ENCODE results near the gene KCNQ1. TPM values are rescaled to one million over a fixed set of nuclear protein-coding genes. Genes with fewer than 3 reads are reported as not detected.
"Not testable (repeated sequence)": the region's sequence is repeated elsewhere in the genome, so short reads cannot be mapped to it uniquely, and the experiment has no call there.

KCNQ1 gene
- total RNA-seq, 1 donor from 2014 or later: 0.07 TPM

DNA sequence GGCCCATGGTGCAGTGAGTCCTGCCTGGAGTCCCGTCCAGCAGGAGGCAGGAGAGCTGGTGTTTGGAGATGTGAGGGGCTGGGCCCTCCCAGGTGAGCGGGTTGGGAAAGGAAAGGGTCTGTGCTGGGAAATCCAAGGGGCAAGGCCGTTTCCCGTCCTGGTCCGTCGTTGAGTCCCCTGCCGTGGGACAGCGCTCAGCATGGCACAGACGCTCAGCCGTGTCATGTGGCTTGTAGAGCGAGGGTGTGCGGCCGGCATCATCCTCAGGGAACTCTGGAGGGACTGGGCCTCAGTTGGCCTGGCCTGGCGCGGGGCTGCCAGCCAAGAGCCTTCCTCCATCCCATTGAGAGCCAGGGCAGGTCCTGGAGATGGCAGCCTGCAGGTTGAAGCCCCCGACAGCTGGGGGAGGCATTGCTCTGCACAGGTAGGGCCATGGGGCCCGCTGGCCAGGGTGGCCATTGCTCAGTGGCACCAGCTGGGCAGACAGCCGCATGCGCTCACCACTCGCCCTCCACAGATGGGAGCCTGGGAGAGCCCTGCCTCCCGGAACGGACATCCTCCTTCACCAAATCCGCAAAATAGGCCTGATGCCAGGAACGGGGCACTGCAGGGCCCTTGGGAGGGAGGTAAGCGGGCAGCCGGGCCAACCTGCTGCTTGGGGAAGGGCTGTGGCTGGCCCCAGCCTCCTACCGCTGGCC is 28.7 kb downstream of the KCNQ1 start:
- DNase-seq (ENCODE audit: low read depth, low spot score): no peak

GRCh38 chr11:2474059-2474901 is 29.5 kb downstream of the KCNQ1 start:
- DNase-seq (ENCODE audit: low read depth, low spot score): no peak

DNA sequence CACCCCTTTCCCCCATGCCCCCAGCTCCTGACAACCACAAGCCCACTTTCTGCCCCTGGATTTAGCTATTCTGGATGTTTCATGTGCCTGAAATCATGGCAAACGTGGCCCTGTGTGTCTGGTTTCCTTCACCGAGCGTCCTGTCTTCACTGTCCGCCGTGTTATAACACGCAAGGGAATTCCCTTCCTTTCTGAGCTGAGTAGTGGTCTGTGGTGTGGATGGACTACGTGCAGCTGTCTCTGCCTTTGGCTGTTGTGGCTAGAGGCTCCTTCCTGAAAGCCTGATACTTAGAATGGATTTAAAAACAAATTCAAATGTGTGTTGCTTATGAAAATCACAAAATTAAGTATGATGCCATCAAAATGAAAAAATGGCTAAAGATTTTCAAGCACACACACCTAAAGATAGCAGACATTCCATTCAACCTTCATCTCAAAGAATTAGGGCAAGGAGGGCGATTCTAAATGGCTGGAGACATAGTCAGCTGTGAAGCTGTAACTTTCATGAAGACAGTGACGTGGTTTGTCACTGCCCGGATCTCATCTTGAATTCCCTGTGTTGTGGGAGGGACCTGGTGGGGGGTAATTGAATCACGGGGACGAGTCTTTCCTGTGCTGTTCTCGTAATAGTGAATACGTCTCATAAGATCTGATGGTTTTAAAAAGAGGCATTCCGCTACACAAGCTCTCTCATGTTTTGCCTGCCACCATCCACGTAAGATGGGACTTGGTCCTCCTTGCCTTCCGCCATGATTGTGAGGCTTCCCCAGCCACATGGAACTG is 30.5 kb downstream of the KCNQ1 start:
- no peak for DNase-seq (ENCODE audit: low read depth, low spot score)

- DNase-seq (ENCODE audit: low read depth, low spot score): no peak
Measured at GRCh38 chr11:2477254-2477653, 32.4 kb downstream of the KCNQ1 start.

DNA sequence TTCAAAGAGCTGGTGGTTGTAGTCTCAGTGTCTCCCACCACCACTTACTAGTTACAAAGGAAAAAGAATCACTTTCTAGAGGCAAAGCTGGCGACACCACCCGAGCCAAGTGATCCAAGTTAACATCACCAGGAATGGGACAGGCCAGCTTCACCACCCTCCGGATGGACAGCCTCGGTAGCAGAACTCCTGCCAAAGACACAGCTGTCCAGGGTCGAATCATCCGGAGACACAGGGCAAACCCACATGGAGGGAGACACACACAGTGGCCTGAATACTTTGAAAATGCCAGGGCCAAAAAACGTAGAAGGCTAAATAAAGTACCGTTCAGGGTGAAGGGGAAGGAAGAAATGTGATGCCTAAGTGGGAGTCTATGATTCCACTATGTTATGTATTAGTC is 33.1 kb downstream of the KCNQ1 start:
- DNase-seq (ENCODE audit: low read depth, low spot score): no peak

DNA sequence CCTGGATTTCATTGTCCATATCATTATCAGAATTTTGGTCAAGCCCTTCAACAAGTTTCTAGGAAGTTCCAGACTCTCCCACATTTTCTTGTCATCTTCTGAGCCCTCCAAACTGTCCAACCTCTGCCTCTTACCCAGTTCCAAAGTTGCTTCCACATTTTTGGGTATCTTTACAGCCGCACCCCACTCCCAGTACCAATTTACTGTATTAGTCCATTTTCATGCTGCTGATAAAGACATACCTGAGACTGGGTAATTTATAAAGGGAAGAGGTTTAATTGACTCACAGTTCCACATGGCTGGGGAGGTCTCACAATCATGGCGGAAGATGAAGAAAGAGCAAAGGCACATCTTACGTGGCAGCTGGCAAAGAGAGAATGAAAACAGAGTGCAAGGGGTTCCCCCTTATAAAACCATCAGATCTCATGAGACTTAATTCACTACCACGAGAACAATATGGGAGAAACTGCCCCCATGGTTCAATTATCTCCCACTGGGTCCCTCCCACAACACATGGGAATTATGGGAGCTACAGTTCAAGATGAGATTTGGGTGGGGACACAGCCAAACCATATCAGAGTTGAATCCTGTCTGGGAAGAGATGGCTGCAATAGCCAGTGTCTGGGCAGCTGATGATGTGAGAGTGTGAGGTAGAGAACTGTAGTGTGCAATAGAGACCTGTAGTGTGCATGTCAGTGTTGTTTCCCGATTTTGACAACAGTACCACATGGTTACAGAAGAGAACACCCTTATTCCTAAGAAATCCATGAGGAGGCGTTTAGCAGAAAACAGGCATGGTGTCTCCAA is 35.5 kb downstream of the KCNQ1 start:
- DNase-seq (ENCODE audit: low read depth, low spot score): not testable (repeated sequence)

GRCh38 chr11:2480874-2481220 is 36.0 kb downstream of the KCNQ1 start:
- DNase-seq (ENCODE audit: low read depth, low spot score): no peak

GRCh38 chr11:2481253-2481652 is 36.4 kb downstream of the KCNQ1 start:
- DNase-seq (ENCODE audit: low read depth, low spot score): no peak

GRCh38 chr11:2482204-2482603 is 37.4 kb downstream of the KCNQ1 start:
- no peak for DNase-seq (ENCODE audit: low read depth, low spot score)

DNA sequence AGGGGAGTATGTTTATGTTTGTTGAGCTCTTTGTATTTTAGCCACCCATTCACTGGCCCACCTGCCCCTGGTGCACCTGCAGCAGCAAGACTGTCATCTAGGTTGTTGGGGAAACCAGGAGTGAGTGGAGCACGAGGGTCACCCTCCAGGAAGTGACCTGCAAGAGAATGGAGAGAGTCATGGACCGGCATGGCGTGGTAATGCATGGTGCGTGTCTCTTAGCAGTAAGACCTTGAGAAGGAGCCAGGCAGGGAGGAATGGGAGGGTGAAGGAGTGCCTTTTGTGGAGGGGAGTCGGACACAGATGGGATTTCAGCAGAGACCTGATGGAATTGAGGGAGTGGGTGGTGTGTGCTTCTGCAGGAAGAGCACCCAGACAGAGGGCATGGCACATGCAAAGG is 37.9 kb downstream of the KCNQ1 start:
- no peak for DNase-seq (ENCODE audit: low read depth, low spot score)

- no peak for DNase-seq (ENCODE audit: low read depth, low spot score)
Measured at GRCh38 chr11:2483426-2483825, 38.6 kb downstream of the KCNQ1 start.

- DNase-seq (ENCODE audit: low read depth, low spot score): no peak
Measured at GRCh38 chr11:2484576-2485125, 39.8 kb downstream of the KCNQ1 start.

DNA sequence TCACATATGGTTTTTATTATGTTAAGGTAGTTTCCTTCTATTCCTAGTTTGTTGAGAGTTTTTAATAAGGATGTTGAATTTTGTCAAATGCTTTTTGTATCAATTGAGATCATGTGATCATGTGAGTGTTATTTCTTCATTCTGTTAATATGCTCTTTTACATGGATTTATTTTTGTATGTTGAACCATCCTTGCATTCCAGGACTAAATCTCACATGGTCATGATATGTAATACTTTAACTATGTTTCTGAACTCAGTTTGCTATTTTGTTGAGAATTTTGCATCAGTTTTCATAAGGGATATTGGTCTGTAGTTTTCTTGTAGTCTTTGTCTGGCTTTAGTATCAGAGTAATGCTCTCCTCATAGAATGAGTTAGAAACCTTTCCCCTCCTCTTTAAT is 43.2 kb downstream of the KCNQ1 start:
- no peak for DNase-seq (ENCODE audit: low read depth, low spot score)

GRCh38 chr11:2489083-2489482 is 44.3 kb downstream of the KCNQ1 start:
- DNase-seq (ENCODE audit: low read depth, low spot score): no peak

- DNase-seq (ENCODE audit: low read depth, low spot score): not testable (repeated sequence)
Measured at GRCh38 chr11:2497951-2498350, 53.1 kb downstream of the KCNQ1 start.

- no peak for DNase-seq (ENCODE audit: low read depth, low spot score)
Measured at GRCh38 chr11:2498750-2499149, 53.9 kb downstream of the KCNQ1 start.

GRCh38 chr11:2507212-2507901 is 62.5 kb downstream of the KCNQ1 start:
- no peak for DNase-seq (ENCODE audit: low read depth, low spot score)

DNA sequence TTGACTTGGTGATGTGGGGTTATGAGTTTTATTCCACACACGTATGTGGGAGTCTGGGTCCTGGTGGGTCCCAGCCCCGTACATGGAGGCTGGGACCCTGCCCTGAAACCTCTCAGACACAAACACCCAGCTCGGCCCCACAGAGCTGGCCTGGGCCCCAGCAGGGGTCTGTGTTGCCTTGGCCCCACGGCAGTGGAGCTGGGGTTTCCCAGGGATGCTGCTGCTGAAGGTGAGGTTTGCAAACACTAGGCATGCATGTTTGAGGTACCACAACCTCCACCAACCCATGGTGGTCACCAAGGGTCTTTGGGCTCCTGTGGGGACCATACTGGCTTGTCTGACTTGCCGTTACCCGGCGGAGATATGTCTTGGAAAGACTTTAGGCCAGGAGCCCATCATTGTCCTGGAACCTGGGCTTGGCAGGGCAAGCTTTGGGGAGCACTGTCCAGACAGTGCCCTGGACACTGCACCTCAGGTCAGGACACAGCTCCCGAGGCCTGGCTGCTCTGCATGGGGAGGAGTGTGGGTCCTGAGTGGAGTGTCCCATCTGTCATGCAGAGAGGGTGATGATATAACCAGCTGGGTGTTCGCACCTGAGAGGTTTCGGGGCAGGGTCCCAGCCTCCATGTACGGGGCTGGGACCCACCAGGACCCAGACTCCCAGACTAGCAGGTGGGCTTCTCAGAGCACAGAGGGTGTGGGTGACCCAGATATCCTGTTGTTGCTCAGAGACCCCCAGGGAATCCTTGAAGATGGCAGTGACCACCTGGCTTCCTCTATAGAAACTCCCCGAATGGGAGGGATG is 63.3 kb downstream of the KCNQ1 start:
- no peak for DNase-seq (ENCODE audit: low read depth, low spot score)

DNA sequence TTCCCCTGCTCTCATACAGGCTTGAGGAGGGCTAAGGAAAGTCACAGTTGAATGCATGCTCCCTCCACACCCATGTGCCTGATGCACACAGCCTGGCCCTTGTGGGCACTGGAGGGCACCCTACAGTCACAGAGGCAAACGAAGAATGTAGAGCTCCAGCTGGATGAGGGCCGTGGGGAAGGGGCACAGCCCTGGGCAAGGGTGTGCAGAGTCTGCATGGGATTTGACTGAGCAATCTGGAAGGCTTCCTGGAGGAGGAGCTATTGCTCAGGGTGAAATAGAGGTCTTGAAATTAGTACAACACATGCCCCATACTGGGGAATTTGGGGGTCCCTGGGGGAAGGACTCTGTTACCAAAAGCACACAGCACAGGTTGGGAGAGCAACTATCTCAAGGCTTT is 64.0 kb downstream of the KCNQ1 start:
- DNase-seq (ENCODE audit: low read depth, low spot score): no peak

All from pulmonary artery endothelial cell (primary cell).